ENCODE data around the gene SNX27.
"Not testable (repeated sequence)": the region's sequence is repeated elsewhere in the genome, so short reads cannot be mapped to it uniquely, and the experiment has no call there.

The SNX27 gene

GRCh38 chr1:151604291-151604690 is 7.6 kb upstream of the SNX27 start:
- no peak for DNase-seq (ENCODE audit: low spot score)

DNA sequence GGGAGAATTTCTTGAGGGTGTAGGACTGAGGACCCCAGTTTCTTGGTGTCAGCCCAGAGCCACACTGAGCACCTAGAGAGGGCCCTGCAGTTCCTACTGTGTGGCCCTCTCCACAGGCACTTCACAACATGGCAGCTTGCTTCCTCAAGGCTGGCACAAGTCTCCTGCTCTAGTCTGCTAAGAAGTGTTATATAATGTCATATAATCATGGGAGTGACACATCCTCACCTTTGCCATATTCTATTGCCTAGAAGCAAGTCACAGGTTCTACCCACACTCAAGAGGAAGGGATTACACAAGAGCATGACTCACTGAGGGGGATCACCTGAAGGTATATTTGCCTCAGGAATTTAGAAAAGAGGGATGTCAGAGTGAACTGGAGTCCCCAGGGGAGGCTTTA is 5.5 kb upstream of the SNX27 start:
- no peak for DNase-seq (ENCODE audit: low spot score)

DNA sequence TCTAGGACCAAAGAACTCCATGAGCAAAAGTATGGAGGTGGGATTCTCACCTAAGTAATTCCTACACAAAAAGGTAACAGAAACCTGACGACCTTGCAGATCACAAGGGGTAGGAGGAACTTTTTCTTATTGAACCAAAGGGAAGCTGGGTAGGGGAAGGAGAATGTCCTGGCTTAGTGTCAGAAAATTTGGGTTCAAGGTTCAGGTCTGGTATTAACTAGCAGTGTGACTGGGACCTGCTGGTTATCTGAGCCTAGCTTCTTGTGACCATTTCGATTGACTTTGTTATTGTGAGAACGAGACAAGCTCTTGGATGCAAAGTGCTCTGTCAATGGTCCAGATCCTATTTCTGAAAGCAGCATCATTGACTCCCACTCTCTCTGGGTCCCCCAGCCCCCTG is 5.0 kb upstream of the SNX27 start:
- no peak for DNase-seq (ENCODE audit: low spot score)

- no peak for DNase-seq (ENCODE audit: low spot score)
Measured at GRCh38 chr1:151610142-151610541, 1.7 kb upstream of the SNX27 start.

- DNase-seq (ENCODE audit: low spot score), result peak; percentile 35
Measured at GRCh38 chr1:151611288-151611790, 511 bp upstream of the SNX27 start.

- DNase-seq (ENCODE audit: low spot score), result peak; percentile 51
Measured at GRCh38 chr1:151612501-151613281, 841 bp downstream of the SNX27 start.

DNA sequence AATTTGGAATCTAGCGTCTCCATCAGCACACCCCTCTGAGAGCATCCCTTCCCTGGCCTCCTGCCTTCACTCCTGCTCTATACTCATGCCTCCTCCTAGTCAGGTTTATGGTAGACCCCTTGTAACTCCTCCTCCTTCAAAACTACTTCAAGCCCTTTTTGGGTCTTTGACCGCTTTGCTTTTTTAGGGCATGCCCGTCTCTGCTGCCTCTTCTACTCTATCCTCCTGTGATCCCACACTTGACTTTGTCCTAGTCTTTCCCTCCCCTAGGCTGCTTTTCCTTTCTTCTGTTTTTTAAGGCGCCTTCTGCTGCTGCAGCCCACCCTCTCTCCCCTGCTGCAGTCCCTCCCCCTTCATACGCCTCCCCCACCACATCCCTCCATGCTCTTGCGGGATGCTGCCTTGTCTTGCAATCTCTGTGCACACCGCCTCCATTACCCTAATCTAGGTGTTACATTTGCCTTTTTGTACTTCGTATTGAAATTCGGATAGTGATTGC is 1.5 kb downstream of the SNX27 start:
- DNase-seq (ENCODE audit: low spot score), result no peak

- no peak for DNase-seq (ENCODE audit: low spot score)
Measured at GRCh38 chr1:151615711-151616504, 4.1 kb downstream of the SNX27 start.

- no peak for DNase-seq (ENCODE audit: low spot score)
Measured at GRCh38 chr1:151616505-151616849, 4.6 kb downstream of the SNX27 start.

DNA sequence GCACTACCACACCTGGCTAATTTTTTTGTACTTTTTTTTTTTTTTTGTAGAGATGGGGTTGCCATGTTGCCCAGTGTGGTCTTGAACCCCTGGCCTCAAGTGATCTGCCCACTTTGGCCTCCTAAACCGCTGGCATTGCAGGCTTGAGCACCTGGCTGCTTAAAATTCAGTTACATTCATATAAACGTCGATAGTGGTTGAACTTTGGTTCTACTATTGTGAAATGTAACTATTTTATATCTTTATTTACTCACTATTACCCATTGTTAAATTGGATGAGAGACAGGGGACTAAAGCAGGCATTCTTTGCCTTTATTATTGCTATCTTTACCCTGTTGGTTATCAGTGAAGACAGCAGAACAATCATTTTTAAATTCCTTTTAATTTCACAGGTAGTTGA is 6.2 kb downstream of the SNX27 start:
- DNase-seq (ENCODE audit: low spot score), result no peak

GRCh38 chr1:151618470-151618869 is 6.6 kb downstream of the SNX27 start:
- DNase-seq (ENCODE audit: low spot score), result no peak

- DNase-seq (ENCODE audit: low spot score), result not testable (repeated sequence)
Measured at GRCh38 chr1:151618996-151619395, 7.1 kb downstream of the SNX27 start.

DNA sequence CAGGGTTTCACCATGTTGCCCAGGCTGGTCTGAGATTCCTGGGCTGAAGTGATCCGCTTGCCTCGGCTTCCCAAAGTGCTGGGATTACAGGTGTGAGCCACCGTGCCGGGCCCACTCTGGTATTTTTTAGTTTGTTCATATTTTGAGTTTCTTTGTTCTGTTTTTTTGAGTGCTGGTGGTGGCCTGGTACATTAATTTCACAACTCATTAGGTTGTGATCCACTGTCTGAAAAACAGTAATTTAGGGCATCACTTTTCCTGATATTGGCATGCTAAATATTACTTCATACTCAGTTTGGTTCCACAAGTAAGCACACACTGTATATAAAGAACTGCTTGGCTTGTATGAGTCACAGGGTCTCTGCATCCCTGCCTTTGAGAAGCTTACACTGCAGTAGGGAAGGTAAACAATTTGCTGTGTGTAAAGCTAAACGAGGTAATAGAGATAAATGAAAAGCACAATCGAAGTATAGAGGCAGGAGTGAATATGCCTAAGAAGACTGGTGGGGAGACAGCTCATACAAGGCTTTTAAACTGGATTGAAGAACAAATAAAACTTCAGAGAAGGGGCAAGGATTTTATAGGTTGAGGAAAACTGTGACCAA is 7.7 kb downstream of the SNX27 start:
- DNase-seq (ENCODE audit: low spot score), result no peak

GRCh38 chr1:151620286-151620685 is 8.4 kb downstream of the SNX27 start:
- no peak for DNase-seq (ENCODE audit: low spot score)

- DNase-seq (ENCODE audit: low spot score), result no peak
Measured at GRCh38 chr1:151621351-151621750, 9.5 kb downstream of the SNX27 start.

DNA sequence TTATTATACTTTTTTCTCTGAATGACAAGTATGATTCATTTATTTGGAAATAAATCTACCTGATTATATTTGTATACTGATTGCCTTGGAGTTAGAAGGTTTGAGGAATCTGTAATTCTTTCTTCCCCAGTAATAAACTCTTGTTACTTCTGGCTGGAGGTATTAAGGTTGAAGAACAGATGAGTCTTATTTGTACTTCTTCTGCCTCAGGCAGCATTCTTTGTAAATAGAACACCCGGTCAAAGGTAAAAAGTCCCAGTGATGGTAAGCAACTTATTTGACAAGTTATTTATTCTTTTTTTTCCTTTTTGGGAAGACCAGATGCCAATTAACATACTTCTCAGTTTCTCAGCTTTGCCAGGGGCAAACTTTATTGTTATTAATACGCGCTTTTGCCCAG is 12.9 kb downstream of the SNX27 start:
- DNase-seq (ENCODE audit: low spot score), result no peak

DNA sequence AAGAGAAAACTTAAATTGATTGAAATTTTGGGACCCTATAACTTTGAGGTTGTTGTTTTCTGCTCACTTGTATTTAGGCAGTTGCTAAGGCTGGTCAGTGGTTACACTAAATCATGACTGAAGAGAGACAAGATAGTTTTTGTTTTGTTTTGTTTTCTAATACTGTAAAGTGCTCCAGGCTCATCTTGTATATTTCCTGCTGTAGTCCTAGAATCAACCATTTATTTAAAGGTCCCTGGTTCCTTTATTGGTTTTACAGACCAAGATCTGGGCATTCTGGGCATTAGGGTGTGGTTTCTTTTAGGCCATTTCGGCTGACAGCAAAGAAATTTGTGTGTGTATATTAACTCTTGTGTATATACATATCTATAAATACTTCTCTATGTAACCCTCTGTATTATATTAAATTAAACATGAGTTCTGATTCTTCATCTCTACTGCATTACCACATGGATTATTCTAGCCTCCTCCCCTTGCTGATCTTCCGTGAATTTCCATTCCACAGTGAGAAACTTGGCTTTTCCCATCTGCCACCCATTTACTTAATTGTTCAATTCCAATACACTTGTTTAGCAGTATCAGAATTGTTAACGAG is 15.0 kb downstream of the SNX27 start:
- DNase-seq (ENCODE audit: low spot score), result no peak

DNA sequence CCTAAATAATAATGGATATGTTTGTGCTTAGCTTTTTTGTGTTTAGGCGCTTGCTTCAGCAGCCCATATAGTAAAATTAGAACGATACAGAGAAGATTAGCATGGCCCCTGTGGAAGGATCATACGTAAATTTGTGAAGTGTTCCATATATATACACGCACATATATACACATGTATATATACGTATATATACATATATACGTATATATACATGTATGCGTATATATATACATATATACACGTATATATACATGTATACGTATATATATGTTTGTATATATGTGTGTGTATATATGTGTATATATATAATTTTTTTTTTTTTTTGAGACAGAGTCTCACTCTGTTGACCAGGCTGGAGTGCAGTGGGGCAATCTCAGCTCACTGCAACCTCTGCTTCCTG is 17.4 kb downstream of the SNX27 start:
- DNase-seq (ENCODE audit: low spot score), result no peak

GRCh38 chr1:151635479-151636072 is 23.7 kb downstream of the SNX27 start:
- no peak for DNase-seq (ENCODE audit: low spot score)

- no peak for DNase-seq (ENCODE audit: low spot score)
Measured at GRCh38 chr1:151638074-151638775, 26.4 kb downstream of the SNX27 start.

DNA sequence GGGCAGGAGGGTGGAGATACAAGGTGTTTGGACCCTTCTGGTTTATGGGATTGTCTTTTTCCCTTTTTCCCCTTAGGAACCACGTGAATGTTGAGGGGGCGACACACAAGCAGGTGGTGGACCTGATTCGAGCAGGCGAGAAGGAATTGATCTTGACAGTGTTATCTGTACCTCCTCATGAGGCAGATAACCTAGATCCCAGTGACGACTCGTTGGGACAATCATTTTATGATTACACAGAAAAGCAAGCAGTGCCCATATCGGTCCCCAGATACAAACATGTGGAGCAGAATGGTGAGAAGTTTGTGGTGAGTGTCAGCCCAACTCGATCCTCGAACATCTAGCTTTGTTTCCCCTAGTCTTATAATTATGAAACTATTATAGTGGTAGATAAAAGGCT is 27.0 kb downstream of the SNX27 start:
- no peak for DNase-seq (ENCODE audit: low spot score)

Measured in AG08396 (cell line).